SU-DHL-6 (cell line): ENCODE measurements around the gene NIT2.

ENCODE experiments used
- H2AFZ ChIP-seq: fragments of 200-600 bp; sonication (generic); 2 replicates; pipeline ENCODE4 v1.6.1; 2014; ENCODE audit warnings: low read depth, mild to moderate bottlenecking, moderate library complexity, mixed read lengths, antibody characterized with exemption, low read length; ENCODE audit not compliant: severe bottlenecking
- H3F3A ChIP-seq: fragments of 200-600 bp; shearing (Covaris generic); 2 replicates; pipeline ENCODE4 v1.6.0; 2016; ENCODE audit warnings: antibody characterized with exemption, mild to moderate bottlenecking; ENCODE audit not compliant: insufficient read depth
- H3K27ac ChIP-seq: fragments of 200-600 bp; sonication (generic); 2 replicates; pipeline ENCODE4 v1.5.1; 2016; ENCODE audit warnings: low read depth, mild to moderate bottlenecking, low read length, moderate library complexity, mixed read lengths
- H3K27me3 ChIP-seq: fragments of 200-600 bp; sonication (generic), shearing (Covaris generic); 2 replicates; pipeline ENCODE4 v1.6.0; 2014; ENCODE audit warnings: mild to moderate bottlenecking, low read length
- H3K36me3 ChIP-seq: fragments of 200-600 bp; sonication (generic); 2 replicates; pipeline ENCODE4 v1.6.1; 2014; ENCODE audit warnings: mild to moderate bottlenecking, low read length, mixed read lengths
- H3K4me2 ChIP-seq: fragments of 300-600, 200-600 bp; shearing (Covaris generic), sonication (generic); 2 replicates; pipeline ENCODE4 v1.6.0; 2014; ENCODE audit warnings: low read length, low read depth, mild to moderate bottlenecking; ENCODE audit not compliant: poor library complexity, severe bottlenecking
- H3K4me3 ChIP-seq: fragments of 200-600 bp; sonication (generic); 2 replicates; pipeline ENCODE4 v1.5.1; 2014; ENCODE audit warnings: antibody characterized with exemption, low read length, mild to moderate bottlenecking, mixed read lengths; ENCODE audit not compliant: insufficient read depth, poor library complexity, severe bottlenecking
- H3K79me2 ChIP-seq: fragments of 200-600 bp; sonication (generic); 2 replicates; pipeline ENCODE4 v1.6.1; 2014; ENCODE audit warnings: mild to moderate bottlenecking, low read length, moderate library complexity; ENCODE audit not compliant: insufficient read depth
- H3K9ac ChIP-seq: fragments of 200-600 bp; sonication (generic); 2 replicates; pipeline ENCODE4 v1.7.0; 2014; ENCODE audit warnings: mild to moderate bottlenecking, low read length
- H3K9me2 ChIP-seq: fragments of 200-600 bp; sonication (generic); replicated peaks from 2 replicates; pipeline ENCODE4 v1.6.1; 2014; ENCODE audit warnings: low read length; ENCODE audit not compliant: insufficient read depth
- H3K9me3 ChIP-seq: fragments of 200-600 bp; sonication (generic); 2 replicates; pipeline ENCODE4 v1.6.1; 2014; ENCODE audit warnings: low read length, mixed read lengths; ENCODE audit not compliant: insufficient read depth
- H4K20me1 ChIP-seq: fragments of 200-600 bp; sonication (generic); 2 replicates; pipeline ENCODE4 v1.6.1; 2014; ENCODE audit warnings: low read depth, mild to moderate bottlenecking, antibody characterized with exemption, low read length, moderate library complexity, mixed read lengths
- CTCF ChIP-seq: fragments of 200-600 bp; sonication (generic); IDR thresholded peaks from one replicate; pipeline ENCODE4 v1.5.1; 2017; ENCODE audit warnings: antibody characterized with exemption, mild to moderate bottlenecking, low read length, moderate library complexity; ENCODE audit not compliant: insufficient read depth, poor library complexity, severe bottlenecking
- EZH2phosphoT487 ChIP-seq: fragments of 200-600 bp; sonication (generic), shearing (Covaris generic); conservative IDR thresholded peaks from 2 replicates; pipeline ENCODE4 v1.6.1; 2018; ENCODE audit warnings: mild to moderate bottlenecking, antibody characterized with exemption, low read length, moderate library complexity, mixed read lengths

Gene NIT2

GRCh38 chr3:100331660-100332059 is 2.9 kb upstream of the NIT2 start:
- no peak overlapping the region for H3K9ac ChIP-seq
- no peak overlapping the region for H3K4me3 ChIP-seq
- no peaks in the 10 kb centered on the region for H3K9me2 ChIP-seq
- H3K27ac ChIP-seq: no peak overlapping the region
- H3K36me3 ChIP-seq: no peaks in the 10 kb centered on the region
- H3F3A ChIP-seq: peaks cover 9% of the 10 kb centered on the region; the same call in 1 of the 2 replicates
- no peak overlapping the region for H2AFZ ChIP-seq
- H3K9me3 ChIP-seq: no peaks in the 10 kb centered on the region
- H3K27me3 ChIP-seq: no peaks in the 10 kb centered on the region
- no peaks in the 10 kb centered on the region for H4K20me1 ChIP-seq
- TF ChIP-seq CTCF: no peak
- no peak for TF ChIP-seq EZH2phosphoT487
- peaks cover 10% of the 10 kb centered on the region for H3K79me2 ChIP-seq
- H3K4me2 ChIP-seq: no peak overlapping the region

GRCh38 chr3:100333051-100333450 is 1.5 kb upstream of the NIT2 start:
- Histone ChIP-seq H3K27me3 (no peaks in the 10 kb centered on the region), H3K9me2 (no peaks in the 10 kb centered on the region), H3F3A (peaks cover 9% of the 10 kb centered on the region; the same call in 1 of the 2 replicates), H3K27ac (no peak overlapping the region), H3K9ac (0 out of 2 replicates have a peak overlapping the region, but pooled peaks have one; percentile 15), H3K79me2 (peaks cover 10% of the 10 kb centered on the region), H3K4me2 (peak overlapping the region; percentile 96), H3K9me3 (no peaks in the 10 kb centered on the region), H2AFZ (no peak overlapping the region), H3K36me3 (no peaks in the 10 kb centered on the region), H4K20me1 (no peaks in the 10 kb centered on the region), H3K4me3 (no peak overlapping the region)
- no peak for TF ChIP-seq CTCF
- no peak for TF ChIP-seq EZH2phosphoT487

GRCh38 chr3:100333970-100334487 is 528 bp upstream of the NIT2 start:
- Histone ChIP-seq H3K4me3 (peak overlapping the region; percentile 67), H3K79me2 (peaks cover 10% of the 10 kb centered on the region), H3K27ac (no peak overlapping the region), H3K27me3 (no peaks in the 10 kb centered on the region), H3K36me3 (no peaks in the 10 kb centered on the region), H4K20me1 (no peaks in the 10 kb centered on the region), H3K4me2 (peak overlapping the region; percentile 96), H3K9ac (peak overlapping the region; percentile 74), H2AFZ (peak overlapping the region; percentile 97), H3F3A (peaks cover 9% of the 10 kb centered on the region; the same call in 1 of the 2 replicates), H3K9me3 (no peaks in the 10 kb centered on the region), H3K9me2 (no peaks in the 10 kb centered on the region)
- no peak for TF ChIP-seq CTCF
- TF ChIP-seq EZH2phosphoT487: no peak
